ENCODE measurements around the gene CDK16. TPM values are rescaled to one million over a fixed set of nuclear protein-coding genes. Genes with fewer than 3 reads are reported as not detected.

Gene CDK16
- total and polyA plus RNA-seq, 9 of the 15 experiments (the other 6 are each of a cell fraction or from before 2014, with no cell fraction given) = 3.9 to 104 (median 57.5) TPM

GRCh38 chrX:47193475-47194193, 24.8 kb upstream of the CDK16 start, which contains the start of gene UBA1 (continued):
- no peak for TF ChIP-seq SIN3B (IDR thresholded peaks at IDR 0.05; ENCODE audit: low read depth)
- TF ChIP-seq ARHGAP35 (IDR thresholded peaks at IDR 0.05; ENCODE audit: partially characterized antibody) = no peak
- 0 out of 2 replicates have a peak, but pooled peaks have one; percentile 19 for TF ChIP-seq MTA3 (IDR thresholded peaks at IDR 0.05; ENCODE audit: borderline replicate concordance)
- peak; percentile 13 for TF ChIP-seq PRDM10 (IDR thresholded peaks at IDR 0.05; ENCODE audit: partially characterized antibody)
- no peak for TF ChIP-seq ZFP1 (CRISPR knock-in tag; IDR thresholded peaks at IDR 0.05)
- TF ChIP-seq SIRT6 (IDR thresholded peaks at IDR 0.05; ENCODE audit: low read depth, low read length) = no peak
- no peak for TF ChIP-seq ZNF175 (CRISPR knock-in tag; IDR thresholded peaks at IDR 0.05; ENCODE audit: low read depth)
- TF ChIP-seq FOS (IDR thresholded peaks at IDR 0.05; ENCODE audit: extremely low read depth, insufficient read length) = no peak
- peak; percentile 72; the same call in 1 of the 2 replicates for TF ChIP-seq ILF3 (IDR thresholded peaks at IDR 0.05; ENCODE audit: borderline replicate concordance)
- no peak for TF ChIP-seq SIN3A (IDR thresholded peaks at IDR 0.05; ENCODE audit: borderline replicate concordance in 2 of 2, control insufficient read depth in 1 of 2, low read depth in 2 of 2, low read length in 2 of 2)
- TF ChIP-seq HDAC2 (IDR thresholded peaks at IDR 0.05) = peak; percentile 46; the same call in 1 of the 2 replicates
- peak; percentile 56; the same call in 1 of the 2 replicates for TF ChIP-seq TEAD2 (tag; IDR thresholded peaks at IDR 0.05)
- no peak for TF ChIP-seq BRF2 (IDR thresholded peaks at IDR 0.05; ENCODE audit: borderline replicate concordance, insufficient read depth, insufficient read length)
- TF ChIP-seq MAX (CRISPR knock-in tag; IDR thresholded peaks at IDR 0.05) = no peak
- no peak for TF ChIP-seq ZNF212 (CRISPR knock-in tag; IDR thresholded peaks at IDR 0.05)
- no peak for TF ChIP-seq HDAC8 (tag; IDR thresholded peaks at IDR 0.05)
- no peak for TF ChIP-seq LARP7 (IDR thresholded peaks at IDR 0.05)
- peak; percentile 32; the same call in 1 of the 2 replicates for TF ChIP-seq HLTF (IDR thresholded peaks at IDR 0.05)
- no peak for TF ChIP-seq RNF2 (IDR thresholded peaks at IDR 0.05)
- TF ChIP-seq ZNF77 (CRISPR knock-in tag; IDR thresholded peaks at IDR 0.05) = no peak
- no peak for TF ChIP-seq MECOM (CRISPR knock-in tag; IDR thresholded peaks at IDR 0.05)
- TF ChIP-seq ZNF24 (IDR thresholded peaks at IDR 0.05) = 0 out of 2 replicates have a peak, but pooled peaks have one; percentile 42
- TF ChIP-seq KHSRP (IDR thresholded peaks at IDR 0.05) = no peak
- no peak for TF ChIP-seq COPS2 (conservative IDR thresholded peaks at IDR 0.05)
- TF ChIP-seq PTRF (tag; IDR thresholded peaks at IDR 0.05) = no peak
- TF ChIP-seq RUNX1 (IDR thresholded peaks at IDR 0.05; ENCODE audit: low read depth) = no peak
- no peak for TF ChIP-seq GATA2 (CRISPR knock-in tag; IDR thresholded peaks at IDR 0.05)
- TF ChIP-seq RBFOX2 (IDR thresholded peaks at IDR 0.05; ENCODE audit: low read depth, low read length) = peak; percentile 97
